ENCODE results near the gene NEUROG2.

Gene NEUROG2

GRCh38 chr4:112518675-112519074, 2.7 kb upstream of the NEUROG2 start:
- TF ChIP-seq ZFX (IDR thresholded peaks at IDR 0.05), result no peak
- no peak for TF ChIP-seq CTCF (conservative IDR thresholded peaks at IDR 0.05)
- H3K27ac ChIP-seq, result no peak overlapping the region

- no peak for TF ChIP-seq CTCF (conservative IDR thresholded peaks at IDR 0.05)
- no peak for TF ChIP-seq ZFX (IDR thresholded peaks at IDR 0.05)
- no peak overlapping the region for H3K27ac ChIP-seq
Observed at GRCh38 chr4:112517911-112518310, 1.9 kb upstream of the NEUROG2 start.

- no peak for TF ChIP-seq CTCF (conservative IDR thresholded peaks at IDR 0.05)
- no peak for TF ChIP-seq ZFX (IDR thresholded peaks at IDR 0.05)
- H3K27ac ChIP-seq, result no peak overlapping the region
Observed at GRCh38 chr4:112517067-112517634, 1.2 kb upstream of the NEUROG2 start.

- no peak overlapping the region for H3K27ac ChIP-seq
- TF ChIP-seq ZFX (IDR thresholded peaks at IDR 0.05) (no peak), CTCF (conservative IDR thresholded peaks at IDR 0.05) (no peak)
Observed at GRCh38 chr4:112516471-112517066, 589 bp upstream of the NEUROG2 start.

GRCh38 chr4:112515198-112516065, 548 bp downstream of the NEUROG2 start:
- no peak for TF ChIP-seq CTCF (conservative IDR thresholded peaks at IDR 0.05)
- no peak for TF ChIP-seq ZFX (IDR thresholded peaks at IDR 0.05)

GRCh38 chr4:112514647-112515197, 1.3 kb downstream of the NEUROG2 start:
- TF ChIP-seq CTCF (conservative IDR thresholded peaks at IDR 0.05) (no peak), ZFX (IDR thresholded peaks at IDR 0.05) (no peak)
- H3K27ac ChIP-seq, result no peak overlapping the region

More at GRCh38 chr4:112515198-112516065, 548 bp downstream of the NEUROG2 start:
- H3K27ac ChIP-seq, result no peak overlapping the region
